ENCODE results near the gene STXBP1. TPM values are rescaled to one million over a fixed set of nuclear protein-coding genes. Genes with fewer than 3 reads are reported as not detected.

Gene STXBP1
- total and polyA plus RNA-seq, 2 experiments from 2014 or later, result 48.6 to 50.4 TPM

DNA sequence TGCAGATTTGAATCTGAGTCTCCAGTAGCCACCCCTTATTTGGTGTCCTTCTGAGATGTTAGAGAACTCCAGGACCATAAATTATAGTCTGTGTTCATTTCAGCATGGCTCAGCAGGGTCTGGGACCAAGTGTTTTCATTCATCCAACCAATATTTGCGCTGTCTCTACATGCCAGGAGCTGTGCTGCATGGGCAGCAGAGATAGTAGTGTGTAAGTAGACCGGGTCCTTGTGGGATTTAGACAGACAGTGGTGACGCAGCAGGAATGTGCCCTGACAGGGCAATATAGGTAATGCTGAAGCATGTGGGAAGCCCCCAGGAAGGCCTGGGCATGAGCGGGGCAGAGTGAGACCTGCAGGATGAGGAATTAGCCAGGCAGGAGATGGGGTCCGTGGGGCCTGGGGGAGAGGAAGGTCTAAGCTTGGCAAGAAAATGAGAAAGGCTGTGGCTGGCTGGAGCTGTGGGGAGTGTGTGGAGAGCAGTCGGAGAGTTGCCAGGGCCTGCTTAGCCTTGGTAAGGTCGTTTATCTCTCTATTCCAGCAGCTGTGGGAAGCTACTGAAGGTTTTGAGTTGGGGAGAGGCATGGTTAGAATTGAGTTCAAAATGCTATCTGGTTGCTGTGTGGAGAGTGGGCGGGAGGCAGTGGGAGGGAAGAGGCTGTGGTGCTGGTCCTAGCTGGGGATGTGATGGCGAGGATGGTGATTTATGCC is 16.8 kb downstream of the STXBP1 start:
- Mint-ChIP-seq H3K36me3 (ENCODE audit: low read depth) (no peaks in the 10 kb centered on the region), H3K27ac (peak overlapping the region; percentile 60), H3K4me3 (no peak overlapping the region; the same call in 2 of the 3 replicates), H3K4me1 (peaks cover 36% of the 10 kb centered on the region), H3K9me3 (no peaks in the 10 kb centered on the region), H3K27me3 (ENCODE audit: insufficient read depth, low read depth, poor library complexity) (peaks cover 7% of the 10 kb centered on the region)
- Histone ChIP-seq H3F3A (replicated peaks; ENCODE audit: low read depth) (0 out of 2 replicates have a peak, but pooled peaks cover 5% of the 10 kb centered on the region), H3K4me2 (peak overlapping the region; percentile 38), H4K20me1 (replicated peaks; ENCODE audit: insufficient read depth) (no peaks in the 10 kb centered on the region; the same call in 1 of the 2 replicates), H3K4me3 (no peak overlapping the region), H3K4me1 (ENCODE audit: insufficient read depth) (peaks cover 25% of the 10 kb centered on the region), H3K27me3 (ENCODE audit: insufficient read depth) (no peaks in the 10 kb centered on the region), H3K36me3 (ENCODE audit: insufficient read depth) (no peaks in the 10 kb centered on the region), H3K27ac (ENCODE audit: low read depth) (0 out of 2 replicates have a peak overlapping the region, but pooled peaks have one; percentile 69), H2AFZ (no peak overlapping the region), H3K79me2 (replicated peaks; ENCODE audit: insufficient read depth) (peaks cover 47% of the 10 kb centered on the region), H3K9me2 (ENCODE audit: insufficient read depth) (no peaks in the 10 kb centered on the region)
- no peak for ATAC-seq
- no peak for DNase-seq (ENCODE audit: low spot score)
- TF ChIP-seq ZNF114 (CRISPR knock-in tag; IDR thresholded peaks at IDR 0.05), result no peak
- TF ChIP-seq ZNF331 (CRISPR knock-in tag; IDR thresholded peaks at IDR 0.05; ENCODE audit: low read depth), result no peak
- TF ChIP-seq EZH2phosphoT487 (IDR thresholded peaks at IDR 0.05; ENCODE audit: unreplicated experiment), result no peak
- TF ChIP-seq JUNB (IDR thresholded peaks at IDR 0.05; ENCODE audit: unreplicated experiment), result no peak
- TF ChIP-seq, protein P1, sequence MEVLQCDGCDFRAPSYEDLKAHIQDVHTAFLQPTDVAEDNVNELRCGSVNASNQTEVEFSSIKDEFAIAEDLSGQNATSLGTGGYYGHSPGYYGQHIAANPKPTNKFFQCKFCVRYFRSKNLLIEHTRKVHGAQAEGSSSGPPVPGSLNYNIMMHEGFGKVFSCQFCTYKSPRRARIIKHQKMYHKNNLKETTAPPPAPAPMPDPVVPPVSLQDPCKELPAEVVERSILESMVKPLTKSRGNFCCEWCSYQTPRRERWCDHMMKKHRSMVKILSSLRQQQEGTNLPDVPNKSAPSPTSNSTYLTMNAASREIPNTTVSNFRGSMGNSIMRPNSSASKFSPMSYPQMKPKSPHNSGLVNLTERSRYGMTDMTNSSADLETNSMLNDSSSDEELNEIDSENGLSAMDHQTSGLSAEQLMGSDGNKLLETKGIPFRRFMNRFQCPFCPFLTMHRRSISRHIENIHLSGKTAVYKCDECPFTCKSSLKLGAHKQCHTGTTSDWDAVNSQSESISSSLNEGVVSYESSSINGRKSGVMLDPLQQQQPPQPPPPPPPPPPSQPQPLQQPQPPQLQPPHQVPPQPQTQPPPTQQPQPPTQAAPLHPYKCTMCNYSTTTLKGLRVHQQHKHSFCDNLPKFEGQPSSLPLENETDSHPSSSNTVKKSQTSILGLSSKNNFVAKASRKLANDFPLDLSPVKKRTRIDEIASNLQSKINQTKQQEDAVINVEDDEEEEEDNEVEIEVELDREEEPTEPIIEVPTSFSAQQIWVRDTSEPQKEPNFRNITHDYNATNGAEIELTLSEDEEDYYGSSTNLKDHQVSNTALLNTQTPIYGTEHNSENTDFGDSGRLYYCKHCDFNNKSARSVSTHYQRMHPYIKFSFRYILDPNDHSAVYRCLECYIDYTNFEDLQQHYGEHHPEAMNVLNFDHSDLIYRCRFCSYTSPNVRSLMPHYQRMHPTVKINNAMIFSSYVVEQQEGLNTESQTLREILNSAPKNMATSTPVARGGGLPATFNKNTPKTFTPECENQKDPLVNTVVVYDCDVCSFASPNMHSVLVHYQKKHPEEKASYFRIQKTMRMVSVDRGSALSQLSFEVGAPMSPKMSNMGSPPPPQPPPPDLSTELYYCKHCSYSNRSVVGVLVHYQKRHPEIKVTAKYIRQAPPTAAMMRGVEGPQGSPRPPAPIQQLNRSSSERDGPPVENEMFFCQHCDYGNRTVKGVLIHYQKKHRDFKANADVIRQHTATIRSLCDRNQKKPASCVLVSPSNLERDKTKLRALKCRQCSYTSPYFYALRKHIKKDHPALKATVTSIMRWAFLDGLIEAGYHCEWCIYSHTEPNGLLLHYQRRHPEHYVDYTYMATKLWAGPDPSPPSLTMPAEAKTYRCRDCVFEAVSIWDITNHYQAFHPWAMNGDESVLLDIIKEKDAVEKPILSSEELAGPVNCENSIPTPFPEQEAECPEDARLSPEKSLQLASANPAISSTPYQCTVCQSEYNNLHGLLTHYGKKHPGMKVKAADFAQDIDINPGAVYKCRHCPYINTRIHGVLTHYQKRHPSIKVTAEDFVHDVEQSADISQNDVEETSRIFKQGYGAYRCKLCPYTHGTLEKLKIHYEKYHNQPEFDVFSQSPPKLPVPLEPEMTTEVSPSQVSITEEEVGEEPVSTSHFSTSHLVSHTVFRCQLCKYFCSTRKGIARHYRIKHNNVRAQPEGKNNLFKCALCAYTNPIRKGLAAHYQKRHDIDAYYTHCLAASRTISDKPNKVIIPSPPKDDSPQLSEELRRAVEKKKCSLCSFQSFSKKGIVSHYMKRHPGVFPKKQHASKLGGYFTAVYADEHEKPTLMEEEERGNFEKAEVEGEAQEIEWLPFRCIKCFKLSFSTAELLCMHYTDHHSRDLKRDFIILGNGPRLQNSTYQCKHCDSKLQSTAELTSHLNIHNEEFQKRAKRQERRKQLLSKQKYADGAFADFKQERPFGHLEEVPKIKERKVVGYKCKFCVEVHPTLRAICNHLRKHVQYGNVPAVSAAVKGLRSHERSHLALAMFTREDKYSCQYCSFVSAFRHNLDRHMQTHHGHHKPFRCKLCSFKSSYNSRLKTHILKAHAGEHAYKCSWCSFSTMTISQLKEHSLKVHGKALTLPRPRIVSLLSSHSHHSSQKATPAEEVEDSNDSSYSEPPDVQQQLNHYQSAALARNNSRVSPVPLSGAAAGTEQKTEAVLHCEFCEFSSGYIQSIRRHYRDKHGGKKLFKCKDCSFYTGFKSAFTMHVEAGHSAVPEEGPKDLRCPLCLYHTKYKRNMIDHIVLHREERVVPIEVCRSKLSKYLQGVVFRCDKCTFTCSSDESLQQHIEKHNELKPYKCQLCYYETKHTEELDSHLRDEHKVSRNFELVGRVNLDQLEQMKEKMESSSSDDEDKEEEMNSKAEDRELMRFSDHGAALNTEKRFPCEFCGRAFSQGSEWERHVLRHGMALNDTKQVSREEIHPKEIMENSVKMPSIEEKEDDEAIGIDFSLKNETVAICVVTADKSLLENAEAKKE (CRISPR knock-in tag; IDR thresholded peaks at IDR 0.05), result no peak
- TF ChIP-seq NANOG (IDR thresholded peaks at IDR 0.05; ENCODE audit: borderline replicate concordance), result no peak

All from GM23338 (cell line).